ENCODE results near the gene NT5DC2. TPM values are rescaled to one million over a fixed set of nuclear protein-coding genes. Genes with fewer than 3 reads are reported as not detected.
A peak's percentile ranks its signal among the peaks of the same experiment; 100 is the strongest.

NT5DC2 gene
- polyA plus RNA-seq, 3 donors: 0.66 to 28.4 (median 0.67) TPM

DNA sequence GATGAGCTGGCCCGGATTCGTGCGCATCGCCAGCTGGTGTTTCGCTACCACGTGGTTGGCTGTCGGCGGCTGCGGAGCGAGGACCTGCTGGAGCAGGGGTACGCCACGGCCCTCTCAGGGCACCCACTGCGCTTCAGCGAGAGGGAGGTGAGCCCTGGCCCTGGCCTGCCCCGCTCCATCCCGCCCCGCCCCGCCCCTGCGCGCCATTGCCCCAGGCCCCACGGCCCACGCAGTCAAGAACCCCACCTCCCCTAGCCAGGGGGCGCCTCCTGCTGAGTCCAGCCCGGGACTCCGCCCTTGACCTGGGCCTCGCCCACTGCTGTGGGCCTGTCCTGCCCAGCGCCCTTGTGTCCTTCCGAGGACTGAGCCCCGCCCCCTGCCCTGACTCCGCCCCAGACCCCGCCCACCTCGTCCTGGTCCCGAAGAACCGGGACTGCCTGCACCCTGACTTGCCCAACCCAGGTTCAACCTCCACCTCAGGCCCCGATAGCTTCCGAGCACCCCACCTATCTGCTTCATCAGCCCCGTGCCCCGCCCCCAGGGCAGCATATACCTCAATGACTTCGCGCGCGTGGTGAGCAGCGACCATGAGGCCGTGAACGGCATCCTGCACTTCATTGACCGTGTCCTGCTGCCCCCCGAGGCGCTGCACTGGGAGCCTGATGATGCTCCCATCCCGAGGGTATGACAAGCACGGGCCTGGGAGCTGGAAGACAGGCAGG, 14.8 kb downstream of the NT5DC2 start:
- Histone ChIP-seq H2AFZ (ENCODE audit: insufficient read depth, low read depth, low read length, poor library complexity, severe bottlenecking) (no peak overlapping the region), H3K4me1 (ENCODE audit: control insufficient read depth in 1 of 2, insufficient read depth in 2 of 2, low read length in 2 of 2) (no peaks in the 10 kb centered on the region), H3K4me2 (replicated peaks; ENCODE audit: extremely low read depth, low read length, poor library complexity, severe bottlenecking) (no peak overlapping the region), H3K4me3 (replicated peaks in 1 of 3; ENCODE audit: low read depth in 2 of 3, low read length in 3 of 3) (no peak overlapping the region), H3K9ac (ENCODE audit: insufficient read depth, low read length, poor library complexity, severe bottlenecking) (no peak overlapping the region), H3K79me2 (ENCODE audit: insufficient read depth, low read length) (no peaks in the 10 kb centered on the region), H3K9me3 (replicated peaks in 1 of 2; ENCODE audit: control insufficient read depth in 1 of 2, insufficient read depth in 1 of 2, low read length in 2 of 2) (no peaks in the 10 kb centered on the region), H4K20me1 (ENCODE audit: insufficient read depth, low read length) (peaks cover 20% of the 10 kb centered on the region), H3K27ac (ENCODE audit: low read depth in 1 of 2, low read length in 2 of 2) (no peak overlapping the region), H3K27me3 (ENCODE audit: control insufficient read depth in 2 of 2, insufficient read depth in 2 of 2, low read length in 2 of 2) (no peaks in the 10 kb centered on the region), H3K36me3 (replicated peaks in 1 of 2; ENCODE audit: control insufficient read depth in 1 of 2, insufficient read depth in 2 of 2, low read length in 2 of 2) (peaks cover 99% of the 10 kb centered on the region in 2 donors)
- Mint-ChIP-seq H3K27me3 (ENCODE audit: low read depth in 3 of 3) (peaks cover 0 to 5% (median 1%) of the 10 kb centered on the region in 3 donors), H3K36me3 (peaks cover 85 to 99% of the 10 kb centered on the region in 2 donors), H3K4me1 (no peaks in the 10 kb centered on the region), H3K9me3 (no peaks in the 10 kb centered on the region), H3K27ac (peak overlapping the region in 1 of 7 donors; percentile 69), H3K4me3 (no peak overlapping the region)
- WGBS (ENCODE audit: insufficient coverage): 90% methylated on average over 40 of the region's 50 CpGs
- DNase-seq: no peak
- TF ChIP-seq CTCF (IDR thresholded peaks at IDR 0.05): no peak
- intact Hi-C loops (cut with micrococcal nuclease): no loop called here

- no peak for DNase-seq
- TF ChIP-seq CTCF (IDR thresholded peaks at IDR 0.05): no peak
- peaks cover 0 to 5% (median 1%) of the 10 kb centered on the region in 3 donors for H3K27me3 Mint-ChIP-seq (ENCODE audit: low read depth in 3 of 3)
- H3K4me3 ChIP-seq (replicated peaks in 1 of 3; ENCODE audit: low read depth in 2 of 3, low read length in 3 of 3): no peak overlapping the region
- intact Hi-C loops (cut with micrococcal nuclease): no loop called here
- no peak overlapping the region for H3K27ac ChIP-seq (ENCODE audit: low read depth in 1 of 2, low read length in 2 of 2)
- no peaks in the 10 kb centered on the region for H3K4me1 Mint-ChIP-seq
- 95% methylated on average over 24 of the region's 25 CpGs for WGBS (ENCODE audit: insufficient coverage)
- H3K27ac Mint-ChIP-seq: peak overlapping the region in 1 of 7 donors; percentile 24
- no peaks in the 10 kb centered on the region for H3K27me3 ChIP-seq (ENCODE audit: control insufficient read depth in 2 of 2, insufficient read depth in 2 of 2, low read length in 2 of 2)
- no peak overlapping the region for H3K4me3 Mint-ChIP-seq
- no peaks in the 10 kb centered on the region for H3K9me3 ChIP-seq (replicated peaks in 1 of 2; ENCODE audit: control insufficient read depth in 1 of 2, insufficient read depth in 1 of 2, low read length in 2 of 2)
- H3K36me3 ChIP-seq (replicated peaks in 1 of 2; ENCODE audit: control insufficient read depth in 1 of 2, insufficient read depth in 2 of 2, low read length in 2 of 2): peaks cover 99% of the 10 kb centered on the region in 2 donors
- H4K20me1 ChIP-seq (ENCODE audit: insufficient read depth, low read length): peaks cover 20% of the 10 kb centered on the region
- H3K79me2 ChIP-seq (ENCODE audit: insufficient read depth, low read length): no peaks in the 10 kb centered on the region
- H3K4me2 ChIP-seq (replicated peaks; ENCODE audit: extremely low read depth, low read length, poor library complexity, severe bottlenecking): no peak overlapping the region
- peaks cover 83 to 98% of the 10 kb centered on the region in 2 donors for H3K36me3 Mint-ChIP-seq
- no peaks in the 10 kb centered on the region for H3K9me3 Mint-ChIP-seq
- no peaks in the 10 kb centered on the region for H3K4me1 ChIP-seq (ENCODE audit: control insufficient read depth in 1 of 2, insufficient read depth in 2 of 2, low read length in 2 of 2)
- no peak overlapping the region for H2AFZ ChIP-seq (ENCODE audit: insufficient read depth, low read depth, low read length, poor library complexity, severe bottlenecking)
- no peak overlapping the region for H3K9ac ChIP-seq (ENCODE audit: insufficient read depth, low read length, poor library complexity, severe bottlenecking)
Observed at GRCh38 chr3:52517796-52518722, 15.6 kb downstream of the NT5DC2 start.
